Ovary (tissue), 3 donors: ENCODE measurements around the gene VAV2.

ENCODE experiments used
- POLR2A ChIP-seq: fragments of 450-650 bp; IDR thresholded peaks from one replicate; pipeline ENCODE4 v1.6.1; 2017; ENCODE audit warnings: antibody characterized with exemption, mild to moderate bottlenecking, moderate library complexity
- TF ChIP-seq, protein P1 (sequence below), 3 donors: fragments of 450-650 bp in 2 of 3; fragments of 200-600 bp in 1 of 3; IDR thresholded peaks; one replicate each; pipeline versions ENCODE4 v1.5.1 to v1.8.0; 2016 to 2022; ENCODE audit warnings: antibody characterized with exemption in 3 of 3, mild to moderate bottlenecking in 1 of 3
- donor health status: DM: no; HTN: no; CAD: no.

- TF ChIP-seq, protein P1, sequence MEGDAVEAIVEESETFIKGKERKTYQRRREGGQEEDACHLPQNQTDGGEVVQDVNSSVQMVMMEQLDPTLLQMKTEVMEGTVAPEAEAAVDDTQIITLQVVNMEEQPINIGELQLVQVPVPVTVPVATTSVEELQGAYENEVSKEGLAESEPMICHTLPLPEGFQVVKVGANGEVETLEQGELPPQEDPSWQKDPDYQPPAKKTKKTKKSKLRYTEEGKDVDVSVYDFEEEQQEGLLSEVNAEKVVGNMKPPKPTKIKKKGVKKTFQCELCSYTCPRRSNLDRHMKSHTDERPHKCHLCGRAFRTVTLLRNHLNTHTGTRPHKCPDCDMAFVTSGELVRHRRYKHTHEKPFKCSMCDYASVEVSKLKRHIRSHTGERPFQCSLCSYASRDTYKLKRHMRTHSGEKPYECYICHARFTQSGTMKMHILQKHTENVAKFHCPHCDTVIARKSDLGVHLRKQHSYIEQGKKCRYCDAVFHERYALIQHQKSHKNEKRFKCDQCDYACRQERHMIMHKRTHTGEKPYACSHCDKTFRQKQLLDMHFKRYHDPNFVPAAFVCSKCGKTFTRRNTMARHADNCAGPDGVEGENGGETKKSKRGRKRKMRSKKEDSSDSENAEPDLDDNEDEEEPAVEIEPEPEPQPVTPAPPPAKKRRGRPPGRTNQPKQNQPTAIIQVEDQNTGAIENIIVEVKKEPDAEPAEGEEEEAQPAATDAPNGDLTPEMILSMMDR (IDR thresholded peaks at IDR 0.05), result no peak
- no peak for TF ChIP-seq POLR2A
These were observed 16.6 kb downstream of the VAV2 start for GRCh38 chr9:133975511-133975910.
